ENCODE results near the gene WNT4. TPM values are rescaled to one million over a fixed set of nuclear protein-coding genes. Genes with fewer than 3 reads are reported as not detected.

The WNT4 gene
- total RNA-seq, 1 experiment from 2014 or later, result 1.5 TPM

DNA sequence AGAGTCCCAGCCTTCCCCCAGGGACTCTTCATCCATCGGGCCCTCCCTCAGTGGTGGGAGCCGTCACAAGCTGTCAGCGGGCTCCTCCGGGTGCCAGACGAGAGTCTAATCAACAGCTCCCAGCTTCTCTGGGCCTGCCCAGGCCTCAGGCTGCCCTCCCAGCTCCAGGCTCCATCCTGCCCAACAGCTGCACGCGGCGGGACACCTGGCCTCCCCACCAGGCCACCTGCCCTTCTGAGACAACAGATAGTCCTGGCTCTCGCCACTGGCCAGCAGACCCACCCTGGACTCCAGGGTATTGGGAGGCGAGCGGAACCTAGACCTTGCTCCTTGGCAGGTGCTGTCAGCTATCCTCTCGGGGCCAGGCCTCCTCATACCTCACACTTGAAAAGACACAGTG is 3.1 kb downstream of the WNT4 start:
- CTCF ChIA-PET, result no interaction called here
- Histone ChIP-seq H3K27me3 (ENCODE audit: insufficient read depth, low read length) (no peaks in the 10 kb centered on the region), H3K27ac (ENCODE audit: low read depth, low read length) (no peak overlapping the region), H2AFZ (ENCODE audit: low read depth, low read length, poor library complexity, severe bottlenecking) (no peak overlapping the region), H3K9ac (ENCODE audit: low read length) (no peak overlapping the region), H3K79me2 (ENCODE audit: insufficient read depth, low read length) (no peaks in the 10 kb centered on the region), H3K9me2 (ENCODE audit: insufficient read depth) (no peaks in the 10 kb centered on the region), H3K9me3 (ENCODE audit: control insufficient read depth in 1 of 2, insufficient read depth in 1 of 2, low read depth in 1 of 2, low read length in 2 of 2) (no peaks in the 10 kb centered on the region), H3K4me3 (replicated peaks in 1 of 2; ENCODE audit: low read depth in 1 of 2, low read length in 2 of 2) (no peak overlapping the region), H4K20me1 (ENCODE audit: insufficient read depth) (no peaks in the 10 kb centered on the region), H3K4me2 (ENCODE audit: low read length) (no peak overlapping the region), H3K4me1 (ENCODE audit: control insufficient read depth in 1 of 2, insufficient read depth in 2 of 2, low read length in 2 of 2) (peaks cover 0 to 13% of the 10 kb centered on the region in 2 experiments; a peak in 2 of 4 replicates), H3K36me3 (ENCODE audit: control insufficient read depth in 1 of 2, insufficient read depth in 2 of 2, low read length in 2 of 2) (no peaks in the 10 kb centered on the region)
- DNase-seq (ENCODE audit: low read depth, low spot score) (no peak), ATAC-seq (no peak)
- POLR2A ChIA-PET, result no interaction called here
- RAD21 ChIA-PET (ENCODE audit: low non-redundant PET in 1 of 2, low total read pairs in 2 of 2, uncharacterized antibody in 2 of 2, unreplicated experiment in 2 of 2), result no interaction called here
- TF ChIP-seq ELF1 (IDR thresholded peaks at IDR 0.05; ENCODE audit: borderline replicate concordance, low read depth) (no peak), ZNF274 (IDR thresholded peaks at IDR 0.05; ENCODE audit: low read depth, low read length) (no peak), EZH2 (IDR thresholded peaks at IDR 0.05) (no peak), SRF (IDR thresholded peaks at IDR 0.05; ENCODE audit: low read depth) (no peak), SP1 (IDR thresholded peaks at IDR 0.05; ENCODE audit: low read depth) (no peak), CEBPB (IDR thresholded peaks at IDR 0.05; ENCODE audit: low read depth) (no peak), POLR2A (IDR thresholded peaks at IDR 0.05; ENCODE audit: borderline replicate concordance, extremely low read depth, insufficient read depth, insufficient read length) (no peak), EGR1 (IDR thresholded peaks at IDR 0.05; ENCODE audit: low read depth) (no peak)
- TF ChIP-seq, protein P1, sequence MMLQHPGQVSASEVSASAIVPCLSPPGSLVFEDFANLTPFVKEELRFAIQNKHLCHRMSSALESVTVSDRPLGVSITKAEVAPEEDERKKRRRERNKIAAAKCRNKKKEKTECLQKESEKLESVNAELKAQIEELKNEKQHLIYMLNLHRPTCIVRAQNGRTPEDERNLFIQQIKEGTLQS (IDR thresholded peaks at IDR 0.05), result no peak
- TF ChIP-seq, protein P2, sequence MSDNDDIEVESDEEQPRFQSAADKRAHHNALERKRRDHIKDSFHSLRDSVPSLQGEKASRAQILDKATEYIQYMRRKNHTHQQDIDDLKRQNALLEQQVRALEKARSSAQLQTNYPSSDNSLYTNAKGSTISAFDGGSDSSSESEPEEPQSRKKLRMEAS (IDR thresholded peaks at IDR 0.05), result no peak
- TF ChIP-seq, protein P3, sequence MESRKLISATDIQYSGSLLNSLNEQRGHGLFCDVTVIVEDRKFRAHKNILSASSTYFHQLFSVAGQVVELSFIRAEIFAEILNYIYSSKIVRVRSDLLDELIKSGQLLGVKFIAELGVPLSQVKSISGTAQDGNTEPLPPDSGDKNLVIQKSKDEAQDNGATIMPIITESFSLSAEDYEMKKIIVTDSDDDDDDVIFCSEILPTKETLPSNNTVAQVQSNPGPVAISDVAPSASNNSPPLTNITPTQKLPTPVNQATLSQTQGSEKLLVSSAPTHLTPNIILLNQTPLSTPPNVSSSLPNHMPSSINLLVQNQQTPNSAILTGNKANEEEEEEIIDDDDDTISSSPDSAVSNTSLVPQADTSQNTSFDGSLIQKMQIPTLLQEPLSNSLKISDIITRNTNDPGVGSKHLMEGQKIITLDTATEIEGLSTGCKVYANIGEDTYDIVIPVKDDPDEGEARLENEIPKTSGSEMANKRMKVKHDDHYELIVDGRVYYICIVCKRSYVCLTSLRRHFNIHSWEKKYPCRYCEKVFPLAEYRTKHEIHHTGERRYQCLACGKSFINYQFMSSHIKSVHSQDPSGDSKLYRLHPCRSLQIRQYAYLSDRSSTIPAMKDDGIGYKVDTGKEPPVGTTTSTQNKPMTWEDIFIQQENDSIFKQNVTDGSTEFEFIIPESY (IDR thresholded peaks at IDR 0.05; ENCODE audit: extremely low read depth, insufficient replicate concordance, low read length), result no peak
- intact Hi-C loops (cut with micrococcal nuclease), result no loop called here
- no TSS peak for BruUV-seq (replicated peaks)

Data from HCT116 (cell line).